GM12878 (cell line): ENCODE data around the gene PRSS57. TPM values are rescaled to one million over a fixed set of nuclear protein-coding genes. Genes with fewer than 3 reads are reported as not detected.

Experiments
- ATAC-seq: fragments of 200-7000 bp; cut with Tn5 transposase; 3 replicates; pipeline ENCODE4 v1.9.1; 2020; ENCODE audit warnings: mild to moderate bottlenecking, moderate library complexity
- BruUV-seq: library from RNA; stranded (reverse); fragments of 400-500 nt; replicated peaks from 2 replicates; lab custom pipeline; 2021; lab: Mats Ljungman, UMichigan
- CTCF ChIA-PET: fragments of 300-600 bp; sonication (Branson Sonifier 250); formaldehyde crosslinking; extraction: SDS; loops from one replicate; lab custom pipeline; 2021; ENCODE audit warnings: inconsistent platforms; lab: Yijun Ruan, JAX
- POLR2A ChIA-PET: fragments of 350-600 bp; formaldehyde crosslinking; extraction: SDS; loops from one replicate; lab custom pipeline; 2021; ENCODE audit warnings: inconsistent platforms; lab: Charles Lee
- RAD21 ChIA-PET: fragments of 300-600 bp; sonication (Branson Sonifier 250); formaldehyde crosslinking; loops from one replicate; lab custom pipeline; 2023; ENCODE audit warnings: antibody characterized with exemption; ENCODE audit not compliant: unreplicated experiment; lab: Charles Lee
- SMC1A ChIA-PET: fragments of 300-600 bp; sonication (Branson Sonifier 250); formaldehyde crosslinking; loops from one replicate; lab custom pipeline; 2023; ENCODE audit not compliant: unreplicated experiment, uncharacterized antibody; lab: Charles Lee
- DNase-seq: peaks from one replicate; pipeline ENCODE4 v3.0.0-alpha.2; 2011; ENCODE audit warnings: low read depth, low spot score
- FAIRE-seq: peaks from 3 replicates; lab custom pipeline; 2011; peaks lifted over from hg19 to GRCh38; lab: Jason Lieb, UNC
- H2AFZ ChIP-seq: 2 replicates; pipeline ENCODE4 v1.6.0; 2011; ENCODE audit warnings: low read depth, low read length, control low read depth; ENCODE audit not compliant: control insufficient read depth
- H3K27ac ChIP-seq: 2 replicates; pipeline ENCODE4 v1.5.1; 2011; ENCODE audit warnings: control low read depth; ENCODE audit not compliant: control insufficient read depth, insufficient read depth
- H3K27me3 ChIP-seq, 2 experiments: replicated peaks in 1 of 2; 2 replicates each; pipeline versions ENCODE4 v1.6.0 to v1.6.1; 2011; ENCODE audit warnings: low read length in 1 of 2; ENCODE audit not compliant: control insufficient read depth in 2 of 2, insufficient read depth in 2 of 2
- H3K36me3 ChIP-seq, 2 experiments: 2 replicates each; pipeline ENCODE4 v1.5.1; 2011; ENCODE audit warnings: low read length in 1 of 2; ENCODE audit not compliant: control insufficient read depth in 2 of 2, insufficient read depth in 2 of 2
- H3K4me1 ChIP-seq: 2 replicates; pipeline ENCODE4 v1.6.1; 2011; ENCODE audit warnings: mild to moderate bottlenecking, low read length, moderate library complexity, mixed read lengths; ENCODE audit not compliant: control insufficient read depth, insufficient read depth
- H3K4me2 ChIP-seq: 2 replicates; pipeline ENCODE4 v1.6.0; 2011; ENCODE audit warnings: control low read depth; ENCODE audit not compliant: control insufficient read depth, insufficient read depth
- H3K4me3 ChIP-seq: fragments of 200-600 bp; sonication (generic); 2 replicates; pipeline ENCODE4 v1.5.1; 2016
- H3K79me2 ChIP-seq: 2 replicates; pipeline ENCODE4 v1.6.0; 2011; ENCODE audit warnings: low read length; ENCODE audit not compliant: control insufficient read depth, insufficient read depth
- H3K9ac ChIP-seq: 2 replicates; pipeline ENCODE4 v1.8.0; 2011; ENCODE audit warnings: low read length, control low read depth, mixed read lengths; ENCODE audit not compliant: control insufficient read depth, insufficient read depth
- H3K9me3 ChIP-seq: replicated peaks from 3 replicates; pipeline ENCODE4 v1.5.1; 2011; ENCODE audit warnings: mild to moderate bottlenecking, low read length; ENCODE audit not compliant: control insufficient read depth, insufficient read depth
- H4K20me1 ChIP-seq: 2 replicates; pipeline ENCODE4 v1.6.0; 2011; ENCODE audit not compliant: control insufficient read depth, insufficient read depth
- HDAC2 ChIP-seq: fragments of 200-600 bp; sonication (generic); IDR thresholded peaks from 2 replicates; pipeline ENCODE4 v1.6.1; 2017
- MEF2B ChIP-seq: fragments of 450-650 bp; IDR thresholded peaks from 2 replicates; pipeline ENCODE4 v1.6.1; 2018; ENCODE audit warnings: mild to moderate bottlenecking, moderate library complexity; ENCODE audit not compliant: partially characterized antibody, poor library complexity, severe bottlenecking
- MLLT1 ChIP-seq: fragments of 450-650 bp; IDR thresholded peaks from 2 replicates; pipeline ENCODE4 v1.6.1; 2016; ENCODE audit warnings: mild to moderate bottlenecking
- POLR2AphosphoS5 ChIP-seq: IDR thresholded peaks from 2 replicates; pipeline ENCODE4 v1.6.1; 2011; ENCODE audit warnings: mild to moderate bottlenecking, low read length, inconsistent platforms
- TAF1 ChIP-seq: IDR thresholded peaks from 2 replicates; pipeline ENCODE4 v1.6.1; 2011; ENCODE audit warnings: mild to moderate bottlenecking, low read depth, low read length, borderline replicate concordance
- TCF12 ChIP-seq: IDR thresholded peaks from 2 replicates; pipeline ENCODE4 v1.6.1; 2011; ENCODE audit warnings: low read depth, mild to moderate bottlenecking, low read length
- USF1 ChIP-seq: IDR thresholded peaks from 2 replicates; pipeline ENCODE4 v1.6.1; 2011; ENCODE audit warnings: borderline replicate concordance, low read depth, mild to moderate bottlenecking, moderate library complexity, mixed read lengths, low read length; ENCODE audit not compliant: insufficient read depth; ENCODE audit errors: extremely low read length
- ZBTB40 ChIP-seq: fragments of 450-650 bp; IDR thresholded peaks from 2 replicates; pipeline ENCODE4 v1.6.1; 2016; ENCODE audit warnings: mild to moderate bottlenecking, moderate library complexity, borderline replicate concordance
- WGBS: methylation state at CpG from one replicate; pipeline ENCODE4 v1.1.6; 2016; ENCODE audit warnings: low lambda C conversion rate; ENCODE audit not compliant: insufficient replicate concordance, insufficient coverage; ENCODE audit errors: missing lambda C conversion rate; 5-methylcytosine and 5-hydroxymethylcytosine counted together
- in situ Hi-C: fragments of 300-500 bp; cut with MboI; formaldehyde crosslinking; loops from 9 replicates; pipeline ENCODE4 v1.14.3; 2018; ENCODE audit warnings: mixed read lengths
- intact Hi-C: fragments of 100-400 bp; cut with micrococcal nuclease; formaldehyde crosslinking; loops from one replicate; pipeline ENCODE4 v1.14.2; 2022; ENCODE audit not compliant: unreplicated experiment
- polyA plus RNA-seq, 11 experiments: library from polyadenylated mRNA; depleted of rRNA in 4 of 11; unstranded in 6 of 11; stranded (reverse) in 5 of 11; fragments of >200 nt; fragmentation: Nextera tagmentation in 4 of 11; fragmentation: Illumina TruSeq in 1 of 11; extraction: Ambion mirVana in 4 of 11; extraction: Trizol in 1 of 11; gene quantifications; 1 replicate in 1 of 11; 2 replicates in 10 of 11; pipeline versions ENCODE4 v1.2.1 to v1.2.3, GENCODE V29; 2011 to 2016; ENCODE audit warnings: inconsistent platforms in 2 of 11, missing spikeins in 2 of 11, low read depth in 1 of 11
- total RNA-seq, 4 experiments: library from RNA; depleted of rRNA in 3 of 4; stranded (reverse); fragments of >200 nt in 3 of 4; fragmentation: Illumina TruSeq in 1 of 4; extraction: Trizol in 1 of 4; gene quantifications; 2 replicates each; pipeline versions ENCODE4 v1.2.1 to v1.2.3, GENCODE V29; 2013 to 2021
- TF ChIP-seq, protein P1 (sequence below): IDR thresholded peaks from 2 replicates; pipeline ENCODE4 v1.6.1; 2012; ENCODE audit warnings: mild to moderate bottlenecking, low read depth, low read length

Gene PRSS57
- total and polyA plus RNA-seq, 10 of the 15 experiments (the other 5 are each of a cell fraction or from before 2014, with no cell fraction given): not detected

DNA sequence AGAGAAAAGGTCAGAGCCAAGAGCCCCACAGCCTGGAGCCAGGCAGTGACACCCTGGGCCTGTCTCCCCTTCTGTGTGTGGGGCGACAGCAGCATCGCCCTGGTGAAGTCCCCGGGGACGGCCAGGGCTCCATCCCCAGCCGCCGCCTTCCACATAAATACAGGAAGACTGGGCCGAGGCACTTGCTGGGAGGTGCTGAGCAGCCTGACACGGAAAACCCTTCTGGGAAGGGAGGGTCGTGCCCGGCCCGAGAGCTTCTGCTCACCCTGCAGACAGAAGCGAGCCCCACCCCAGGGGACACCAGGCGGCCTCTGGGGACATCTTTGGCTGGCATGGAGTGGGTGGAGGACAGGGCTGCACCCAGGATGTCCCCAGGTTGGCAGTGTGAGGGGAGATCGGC, 50.5 kb downstream of the PRSS57 start (continued):
- TF ChIP-seq MEF2B (no peak), ZBTB40 (no peak), TAF1 (no peak)

- SMC1A ChIA-PET: no interaction called here
- H3K4me2 ChIP-seq: no peak overlapping the region
- H3K27me3 ChIP-seq: no peaks in the 10 kb centered on the region
- ATAC-seq: no peak
- no peak for DNase-seq
- 59% methylated on average over 28 of the region's 28 CpGs for WGBS
- intact Hi-C loops: no loop called here
- RAD21 ChIA-PET: no interaction called here
- no peaks in the 10 kb centered on the region for H3K79me2 ChIP-seq
- POLR2A ChIA-PET: no interaction called here
- peaks cover 0 to 28% of the 10 kb centered on the region in 2 experiments; a peak in 3 of 4 replicates for H3K36me3 ChIP-seq
- no peaks in the 10 kb centered on the region for H3K9me3 ChIP-seq
- no peak for FAIRE-seq
- TF ChIP-seq, protein P1, sequence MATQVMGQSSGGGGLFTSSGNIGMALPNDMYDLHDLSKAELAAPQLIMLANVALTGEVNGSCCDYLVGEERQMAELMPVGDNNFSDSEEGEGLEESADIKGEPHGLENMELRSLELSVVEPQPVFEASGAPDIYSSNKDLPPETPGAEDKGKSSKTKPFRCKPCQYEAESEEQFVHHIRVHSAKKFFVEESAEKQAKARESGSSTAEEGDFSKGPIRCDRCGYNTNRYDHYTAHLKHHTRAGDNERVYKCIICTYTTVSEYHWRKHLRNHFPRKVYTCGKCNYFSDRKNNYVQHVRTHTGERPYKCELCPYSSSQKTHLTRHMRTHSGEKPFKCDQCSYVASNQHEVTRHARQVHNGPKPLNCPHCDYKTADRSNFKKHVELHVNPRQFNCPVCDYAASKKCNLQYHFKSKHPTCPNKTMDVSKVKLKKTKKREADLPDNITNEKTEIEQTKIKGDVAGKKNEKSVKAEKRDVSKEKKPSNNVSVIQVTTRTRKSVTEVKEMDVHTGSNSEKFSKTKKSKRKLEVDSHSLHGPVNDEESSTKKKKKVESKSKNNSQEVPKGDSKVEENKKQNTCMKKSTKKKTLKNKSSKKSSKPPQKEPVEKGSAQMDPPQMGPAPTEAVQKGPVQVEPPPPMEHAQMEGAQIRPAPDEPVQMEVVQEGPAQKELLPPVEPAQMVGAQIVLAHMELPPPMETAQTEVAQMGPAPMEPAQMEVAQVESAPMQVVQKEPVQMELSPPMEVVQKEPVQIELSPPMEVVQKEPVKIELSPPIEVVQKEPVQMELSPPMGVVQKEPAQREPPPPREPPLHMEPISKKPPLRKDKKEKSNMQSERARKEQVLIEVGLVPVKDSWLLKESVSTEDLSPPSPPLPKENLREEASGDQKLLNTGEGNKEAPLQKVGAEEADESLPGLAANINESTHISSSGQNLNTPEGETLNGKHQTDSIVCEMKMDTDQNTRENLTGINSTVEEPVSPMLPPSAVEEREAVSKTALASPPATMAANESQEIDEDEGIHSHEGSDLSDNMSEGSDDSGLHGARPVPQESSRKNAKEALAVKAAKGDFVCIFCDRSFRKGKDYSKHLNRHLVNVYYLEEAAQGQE: no peak
- no peak for TF ChIP-seq HDAC2
- no peak for TF ChIP-seq TCF12
- TF ChIP-seq POLR2AphosphoS5: no peak
- no peak for TF ChIP-seq MLLT1
- no peak for TF ChIP-seq USF1
- CTCF ChIA-PET: no interaction called here
- no peak overlapping the region for H3K4me3 ChIP-seq
- in situ Hi-C loops: no loop called here
- no peak overlapping the region for H3K27ac ChIP-seq
- no peaks in the 10 kb centered on the region for H4K20me1 ChIP-seq
- H3K4me1 ChIP-seq: no peaks in the 10 kb centered on the region
- no TSS peak for BruUV-seq
- no peak overlapping the region for H3K9ac ChIP-seq
- H2AFZ ChIP-seq: no peak overlapping the region
Observed at GRCh38 chr19:644363-644762, 50.9 kb downstream of the PRSS57 start.
